HG02840 (cell line): ENCODE results near the gene ZNF132.
"Not testable (repeated sequence)": the region's sequence is repeated elsewhere in the genome, so short reads cannot be mapped to it uniquely, and the experiment has no call there.

Experiments used
- ATAC-seq: cut with Tn5 transposase; IDR thresholded peaks from one replicate; pipeline ENCODE4 v1.9.1; 2021; ENCODE audit warnings: mild to moderate bottlenecking, moderate library complexity, moderate number of reproducible peaks; ENCODE audit not compliant: unreplicated experiment, low FRiP score

Gene ZNF132

GRCh38 chr19:58468216-58468839, 28.4 kb upstream of the ZNF132 start:
- ATAC-seq: no peak

- peak; percentile 89 for ATAC-seq
These were observed 27.0 kb upstream of the ZNF132 start, which contains the start of gene ZNF324 for GRCh38 chr19:58466760-58467589. Gene ZNF324 (plus strand): TSS chr19:58467080. CDS start chr19:58469186, 2,106 bp downstream.

GRCh38 chr19:58466089-58466759, 26.3 kb upstream of the ZNF132 start:
- no peak for ATAC-seq

DNA sequence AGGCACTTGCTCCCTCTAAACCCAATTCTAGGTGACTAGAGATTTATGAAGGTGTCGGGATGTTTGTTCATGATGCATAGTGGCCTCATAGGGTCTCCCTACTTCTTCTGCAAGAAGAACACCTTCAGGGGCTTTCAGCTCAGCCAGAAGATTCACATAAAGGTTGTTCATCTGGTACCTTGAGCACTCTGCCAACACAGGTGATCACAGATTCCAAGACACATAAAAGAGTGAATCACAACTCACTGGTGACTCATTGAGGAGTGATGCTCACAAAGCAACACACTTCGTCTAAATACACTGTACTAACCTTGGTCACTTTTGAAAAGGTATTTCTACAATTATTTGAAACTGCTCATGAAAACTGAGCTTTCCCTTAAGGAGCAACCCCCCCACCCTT, 20.1 kb upstream of the ZNF132 start:
- no peak for ATAC-seq

- no peak for ATAC-seq
These were observed 16.2 kb upstream of the ZNF132 start for GRCh38 chr19:58456111-58456510.

DNA sequence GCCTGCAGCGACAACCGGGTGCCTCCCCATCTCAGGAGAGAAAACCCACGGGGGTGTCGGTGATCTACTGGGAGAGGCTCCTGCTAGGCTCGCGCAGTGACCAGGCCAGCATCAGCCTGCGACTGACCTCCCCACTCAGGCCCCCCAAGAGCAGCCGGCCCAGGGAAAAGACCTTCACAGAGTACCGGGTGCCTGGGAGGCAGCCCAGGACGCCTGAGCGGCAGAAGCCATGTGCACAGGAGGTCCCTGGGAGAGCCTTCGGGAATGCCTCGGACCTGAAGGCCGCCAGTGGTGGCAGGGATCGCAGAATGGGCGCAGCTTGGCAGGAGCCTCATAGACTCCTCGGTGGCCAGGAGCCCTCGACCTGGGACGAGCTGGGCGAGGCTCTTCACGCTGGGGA, 15.4 kb upstream of the ZNF132 start:
- no peak for ATAC-seq

GRCh38 chr19:58453743-58454142, 13.8 kb upstream of the ZNF132 start:
- ATAC-seq: no peak

DNA sequence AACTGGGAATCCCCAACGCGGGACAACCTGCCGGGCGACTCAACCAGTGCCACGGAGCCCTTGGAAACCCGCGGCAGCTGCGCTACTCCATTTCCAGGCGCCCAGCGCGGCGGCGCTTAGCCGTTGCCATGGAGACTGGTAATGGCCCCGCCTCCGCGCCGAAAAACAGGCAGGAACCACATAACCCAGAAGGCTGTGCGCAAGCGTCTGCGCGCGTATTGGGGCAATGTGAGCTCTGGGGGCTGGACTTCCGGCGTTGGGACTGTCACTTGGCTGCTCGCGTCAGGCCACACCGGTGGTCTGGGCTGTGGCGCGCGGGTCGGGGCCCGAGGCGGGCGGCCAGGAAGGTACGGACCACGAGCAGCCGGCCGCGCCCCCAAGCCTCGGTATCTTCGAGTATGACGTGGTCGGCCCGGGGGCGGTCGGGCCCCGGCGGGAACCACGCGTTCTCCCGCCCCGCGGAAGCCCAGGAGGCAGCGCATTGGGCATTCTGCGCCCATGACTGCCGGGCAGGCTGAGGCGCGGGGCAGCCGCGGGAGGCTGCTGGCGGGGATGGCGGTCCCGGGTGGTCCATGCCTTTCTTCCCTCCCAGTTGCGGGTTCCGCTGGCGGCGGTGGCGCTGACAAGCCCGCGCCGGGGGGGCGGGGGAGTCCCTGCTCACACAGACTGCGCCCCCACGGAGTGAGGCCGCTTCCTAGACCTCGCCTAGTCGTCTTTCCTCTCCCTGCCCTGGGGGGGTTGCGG, 11.6 kb upstream of the ZNF132 start, which contains the start of gene ZNF324B:
ZNF324B (plus strand) TSS at position 265 of the 744 bp plus-strand sequence. CDS start 2,080 bp downstream, outside the sequence.
- ATAC-seq: peak; percentile 98

DNA sequence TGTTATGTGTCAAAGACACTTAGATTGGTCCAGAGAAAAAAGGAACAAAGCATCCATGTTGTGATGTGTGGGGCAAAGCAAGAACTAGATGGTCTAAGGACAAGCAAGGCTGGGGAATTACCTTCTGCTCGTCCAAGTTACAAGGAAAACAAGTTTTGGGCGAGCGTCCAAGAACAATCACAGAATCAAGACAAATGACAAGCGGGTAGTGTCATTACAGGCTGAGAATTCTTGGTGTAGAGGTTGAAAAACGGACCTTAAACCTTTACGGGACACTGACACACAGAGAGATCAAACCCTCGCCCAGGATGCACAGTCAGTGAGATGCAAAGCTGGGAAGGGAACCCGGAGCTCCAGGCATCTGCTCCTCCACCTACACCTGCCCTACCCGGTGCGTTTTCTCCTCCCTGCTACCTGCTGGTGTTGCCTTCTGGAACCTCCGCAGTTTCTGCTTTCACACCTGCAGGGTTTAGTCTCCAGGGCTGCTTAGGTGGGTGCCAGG, 11.0 kb upstream of the ZNF132 start:
- ATAC-seq: peak; percentile 16

- ATAC-seq: not testable (repeated sequence)
These were observed 10.0 kb upstream of the ZNF132 start for GRCh38 chr19:58449980-58450379.

DNA sequence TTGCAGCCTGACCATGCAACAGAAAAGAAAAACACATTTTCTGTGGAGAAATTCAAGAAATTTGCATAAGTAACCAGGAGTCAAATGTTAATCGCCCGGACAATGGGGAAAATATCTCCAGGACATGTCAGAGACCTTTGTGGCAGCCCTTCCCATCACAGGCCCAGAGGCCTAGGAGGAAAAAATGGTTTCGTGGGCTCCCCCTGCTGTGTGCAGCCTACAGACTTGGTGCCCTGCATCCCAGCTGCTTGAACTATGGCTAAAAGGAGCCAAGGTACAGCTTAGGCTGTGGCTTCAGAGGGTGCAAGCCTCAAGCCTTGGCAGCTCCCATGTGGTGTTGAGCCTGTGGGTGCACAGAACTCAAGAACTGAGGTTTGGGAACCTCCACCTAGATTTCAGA, 8.9 kb upstream of the ZNF132 start:
- ATAC-seq: not testable (repeated sequence)

- not testable (repeated sequence) for ATAC-seq
These were observed 3.0 kb upstream of the ZNF132 start for GRCh38 chr19:58442986-58443385.

- ATAC-seq: no peak
These were observed 603 bp upstream of the ZNF132 start for GRCh38 chr19:58440556-58440955.

- ATAC-seq: no peak
These were observed 5.7 kb downstream of the ZNF132 start for GRCh38 chr19:58434217-58434616.

GRCh38 chr19:58429745-58430144, 10.2 kb downstream of the ZNF132 start:
- ATAC-seq: no peak

GRCh38 chr19:58428617-58429016, 11.3 kb downstream of the ZNF132 start:
- ATAC-seq: no peak

DNA sequence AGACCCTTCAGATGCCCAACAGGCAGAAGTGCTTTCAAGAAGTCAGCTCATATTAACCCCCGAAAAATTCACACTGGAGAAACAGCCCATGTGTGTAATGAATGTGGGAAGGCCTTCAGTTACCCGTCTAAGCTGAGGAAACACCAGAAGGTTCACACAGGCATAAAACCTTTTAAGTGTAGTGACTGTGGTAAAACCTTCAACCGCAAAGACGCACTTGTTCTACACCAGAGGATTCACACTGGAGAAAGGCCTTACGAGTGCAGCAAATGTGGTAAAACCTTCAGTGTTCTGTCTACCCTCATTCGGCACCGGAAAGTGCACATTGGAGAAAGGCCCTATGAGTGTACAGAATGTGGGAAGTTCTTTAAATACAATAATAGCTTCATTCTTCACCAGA, 22.9 kb downstream of the ZNF132 start:
- no peak for ATAC-seq

- ATAC-seq: no peak
These were observed 23.3 kb downstream of the ZNF132 start for GRCh38 chr19:58416604-58417003.

DNA sequence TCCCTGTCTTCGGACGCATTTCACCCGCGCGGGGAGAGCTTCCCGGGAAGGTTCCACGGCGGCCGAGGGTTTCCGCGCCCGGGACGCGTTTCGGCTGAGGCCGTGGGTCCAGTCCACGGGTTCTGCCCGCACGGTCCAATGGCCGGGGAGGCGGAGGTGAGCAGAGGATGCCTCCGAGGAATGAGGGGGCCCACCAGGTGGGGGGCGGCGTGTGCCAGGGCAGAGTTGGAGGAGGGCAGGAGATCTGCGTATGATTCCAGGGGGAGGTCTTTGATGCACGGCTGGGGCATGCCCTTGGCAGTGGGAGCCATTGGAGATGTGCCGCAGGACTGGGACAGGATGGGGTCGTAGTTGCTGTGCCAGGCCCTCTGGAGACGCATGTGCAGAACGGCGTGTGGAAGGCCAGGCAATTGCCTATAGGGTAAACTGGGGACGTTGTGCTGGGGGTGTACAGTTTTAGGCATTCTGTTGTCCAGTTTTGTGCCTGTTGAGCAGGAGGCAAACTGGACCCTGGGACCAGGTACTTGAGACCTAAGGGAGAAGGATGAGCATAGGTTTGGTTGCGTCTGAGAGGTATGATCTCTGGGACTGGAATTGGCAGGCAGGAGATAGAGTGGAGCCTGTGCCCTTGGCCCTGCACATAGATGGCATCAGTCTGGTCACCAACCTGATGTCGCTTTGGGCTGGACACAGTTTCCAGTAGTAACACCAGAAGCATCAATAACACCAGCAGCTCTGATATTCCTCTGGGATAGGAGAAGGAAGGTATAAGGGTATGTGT, 30.8 kb downstream of the ZNF132 start:
- ATAC-seq: peak; percentile 8
